ENCODE results near the gene PNMA1. TPM values are rescaled to one million over a fixed set of nuclear protein-coding genes. Genes with fewer than 3 reads are reported as not detected.

The PNMA1 gene
- total RNA-seq, 1 donor from 2014 or later = 72.0 TPM

- Mint-ChIP-seq H3K27me3 (ENCODE audit: low read depth) (no peaks in the 10 kb centered on the region), H3K4me1 (ENCODE audit: low read depth) (peaks cover 40% of the 10 kb centered on the region), H3K27ac (ENCODE audit: unreplicated experiment) (peak overlapping the region; percentile 68), H3K9me3 (ENCODE audit: low read depth) (no peaks in the 10 kb centered on the region), H3K4me3 (ENCODE audit: unreplicated experiment) (no peak overlapping the region), H3K36me3 (ENCODE audit: low read depth) (peaks cover 26% of the 10 kb centered on the region)
- TF ChIP-seq CTCF (IDR thresholded peaks at IDR 0.05) = no peak
- no peak for DNase-seq (ENCODE audit: low spot score)
Observed at GRCh38 chr14:73719791-73720190, 5.6 kb upstream of the PNMA1 start.

DNA sequence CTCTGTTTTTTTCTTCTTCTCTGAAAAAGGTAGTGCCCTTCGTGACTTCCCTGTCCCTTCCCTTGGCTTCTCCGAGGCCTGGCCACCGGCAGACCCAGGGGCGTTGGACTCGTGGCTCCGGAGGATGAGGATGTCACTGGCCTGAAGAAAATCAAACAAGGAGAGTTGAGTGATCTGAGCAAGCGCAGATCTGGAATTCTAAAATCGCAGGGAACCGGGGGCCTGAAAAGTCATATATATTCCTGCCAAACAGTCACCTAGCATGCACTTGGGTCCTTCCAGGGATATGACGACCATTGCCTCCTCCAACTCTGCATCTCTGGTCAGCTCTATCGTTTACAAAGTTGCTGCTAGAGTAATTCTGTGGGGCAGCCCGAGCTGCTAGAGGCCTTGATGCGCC, 5.2 kb upstream of the PNMA1 start:
- DNase-seq (ENCODE audit: low spot score) = no peak

DNA sequence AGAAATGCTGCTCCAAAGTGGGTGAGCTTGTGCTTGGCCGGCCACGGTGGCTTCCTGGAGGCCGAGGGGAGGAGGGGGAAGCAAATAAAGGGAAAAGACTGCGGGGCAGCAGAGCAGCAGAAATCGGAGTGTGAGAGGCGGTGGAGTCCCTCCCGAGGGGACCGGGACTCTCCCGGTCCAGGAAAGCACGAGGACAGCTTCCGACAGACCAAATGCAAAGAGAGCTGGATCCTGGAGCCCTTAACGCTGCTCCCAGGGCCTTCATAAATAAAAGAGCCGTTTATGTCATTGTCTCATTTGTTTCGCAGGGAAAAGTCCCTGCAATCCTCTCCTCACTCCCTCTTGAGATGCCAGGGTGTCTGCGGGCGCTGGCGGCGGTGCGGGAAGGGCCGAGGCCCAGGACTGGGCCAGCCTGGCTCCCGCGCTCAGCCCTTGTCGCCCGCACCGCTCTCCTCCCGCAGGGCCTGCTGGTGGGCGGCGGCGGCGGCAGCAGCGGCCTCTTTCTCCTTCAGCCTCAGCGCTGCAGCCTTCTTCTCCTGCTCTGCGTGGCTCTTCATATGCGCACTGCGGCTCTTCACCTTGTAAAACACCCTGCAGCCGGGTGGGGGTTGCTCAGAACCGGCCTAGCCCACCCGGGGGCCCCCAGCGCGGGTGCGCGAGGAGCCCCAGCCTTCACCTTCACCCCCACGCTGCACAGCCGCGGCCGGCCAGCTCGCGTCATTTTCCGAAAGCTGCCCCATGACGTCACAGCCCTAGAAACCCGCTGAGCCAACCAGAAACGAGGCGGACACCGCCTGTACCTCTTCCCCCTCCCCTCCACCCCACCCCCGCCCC, 4.5 kb upstream of the PNMA1 start:
- no peaks in the 10 kb centered on the region for H3K9me3 Mint-ChIP-seq (ENCODE audit: low read depth)
- peaks cover 33% of the 10 kb centered on the region for H3K4me1 Mint-ChIP-seq (ENCODE audit: low read depth)
- peak overlapping the region; percentile 83 for H3K27ac Mint-ChIP-seq (ENCODE audit: unreplicated experiment)
- H3K36me3 Mint-ChIP-seq (ENCODE audit: low read depth) = peaks cover 25% of the 10 kb centered on the region
- DNase-seq (ENCODE audit: low spot score) = no peak
- no peak overlapping the region for H3K4me3 Mint-ChIP-seq (ENCODE audit: unreplicated experiment)
- no peak for TF ChIP-seq CTCF (IDR thresholded peaks at IDR 0.05)
- H3K27me3 Mint-ChIP-seq (ENCODE audit: low read depth) = no peaks in the 10 kb centered on the region

More for the DNA sequence above, 5.2 kb upstream of the PNMA1 start:
- Mint-ChIP-seq H3K4me3 (ENCODE audit: unreplicated experiment) (no peak overlapping the region), H3K36me3 (ENCODE audit: low read depth) (peaks cover 26% of the 10 kb centered on the region), H3K4me1 (ENCODE audit: low read depth) (peaks cover 40% of the 10 kb centered on the region), H3K9me3 (ENCODE audit: low read depth) (no peaks in the 10 kb centered on the region), H3K27ac (ENCODE audit: unreplicated experiment) (no peak overlapping the region), H3K27me3 (ENCODE audit: low read depth) (no peaks in the 10 kb centered on the region)
- no peak for TF ChIP-seq CTCF (IDR thresholded peaks at IDR 0.05)

GRCh38 chr14:73717711-73718417, 3.7 kb upstream of the PNMA1 start:
- H3K27me3 Mint-ChIP-seq (ENCODE audit: low read depth) = no peaks in the 10 kb centered on the region
- H3K4me1 Mint-ChIP-seq (ENCODE audit: low read depth) = peaks cover 28% of the 10 kb centered on the region
- H3K4me3 Mint-ChIP-seq (ENCODE audit: unreplicated experiment) = no peak overlapping the region
- peak overlapping the region; percentile 83 for H3K27ac Mint-ChIP-seq (ENCODE audit: unreplicated experiment)
- H3K36me3 Mint-ChIP-seq (ENCODE audit: low read depth) = peaks cover 20% of the 10 kb centered on the region
- no peaks in the 10 kb centered on the region for H3K9me3 Mint-ChIP-seq (ENCODE audit: low read depth)
- no peak for TF ChIP-seq CTCF (IDR thresholded peaks at IDR 0.05)
- DNase-seq (ENCODE audit: low spot score) = no peak

GRCh38 chr14:73717266-73717665, 3.1 kb upstream of the PNMA1 start:
- H3K27me3 Mint-ChIP-seq (ENCODE audit: low read depth) = no peaks in the 10 kb centered on the region
- peaks cover 18% of the 10 kb centered on the region for H3K36me3 Mint-ChIP-seq (ENCODE audit: low read depth)
- H3K9me3 Mint-ChIP-seq (ENCODE audit: low read depth) = no peaks in the 10 kb centered on the region
- no peak for TF ChIP-seq CTCF (IDR thresholded peaks at IDR 0.05)
- no peak overlapping the region for H3K4me3 Mint-ChIP-seq (ENCODE audit: unreplicated experiment)
- H3K4me1 Mint-ChIP-seq (ENCODE audit: low read depth) = peaks cover 34% of the 10 kb centered on the region
- no peak for DNase-seq (ENCODE audit: low spot score)
- H3K27ac Mint-ChIP-seq (ENCODE audit: unreplicated experiment) = peak overlapping the region; percentile 59

Measured in chondrocyte (in vitro differentiated cells).